Measurements from ENCODE around the gene BAZ2A.

The BAZ2A gene

DNA sequence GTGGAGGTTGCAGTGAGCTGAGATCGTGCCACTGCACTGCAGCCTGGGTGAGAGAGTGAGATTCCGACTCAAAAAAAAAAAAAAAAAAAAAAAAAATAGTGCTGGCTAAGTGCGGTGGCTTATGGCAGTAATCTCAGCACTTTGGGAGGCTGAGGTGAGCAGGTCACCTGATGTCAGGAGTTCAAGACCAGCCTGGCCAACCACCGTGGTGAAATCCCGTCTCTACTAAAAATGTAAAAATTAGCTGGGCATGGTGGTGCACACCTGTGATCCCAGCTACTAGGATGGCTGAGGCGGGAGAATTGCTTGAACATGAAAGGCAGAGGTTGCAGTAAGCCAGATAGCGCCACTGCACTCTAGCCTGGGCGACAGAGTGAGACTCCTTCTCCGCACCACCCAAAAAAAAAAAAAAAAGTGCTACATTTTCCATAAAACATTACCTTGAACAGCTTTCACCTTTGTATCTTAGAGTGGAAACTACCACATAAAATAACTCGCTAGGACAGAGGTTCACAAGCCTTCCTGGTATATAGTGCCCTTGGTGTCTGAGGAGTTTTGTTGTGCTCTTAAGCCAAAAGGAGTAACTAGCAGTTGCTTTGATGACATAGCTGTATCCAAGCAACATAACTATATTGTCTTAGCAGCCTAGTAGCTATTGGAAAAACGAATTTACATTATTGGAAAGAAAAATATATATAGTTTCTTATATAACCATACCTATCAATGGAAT lies 46.9 kb upstream of the BAZ2A start:
- Histone ChIP-seq H3K27me3 (ENCODE audit: insufficient read depth, poor library complexity, severe bottlenecking) (no peaks in the 10 kb centered on the region), H3K4me3 (replicated peaks; ENCODE audit: insufficient read depth, low read length) (no peak overlapping the region), H3K27ac (replicated peaks) (peak overlapping the region; percentile 54)
- TF ChIP-seq, protein P1, sequence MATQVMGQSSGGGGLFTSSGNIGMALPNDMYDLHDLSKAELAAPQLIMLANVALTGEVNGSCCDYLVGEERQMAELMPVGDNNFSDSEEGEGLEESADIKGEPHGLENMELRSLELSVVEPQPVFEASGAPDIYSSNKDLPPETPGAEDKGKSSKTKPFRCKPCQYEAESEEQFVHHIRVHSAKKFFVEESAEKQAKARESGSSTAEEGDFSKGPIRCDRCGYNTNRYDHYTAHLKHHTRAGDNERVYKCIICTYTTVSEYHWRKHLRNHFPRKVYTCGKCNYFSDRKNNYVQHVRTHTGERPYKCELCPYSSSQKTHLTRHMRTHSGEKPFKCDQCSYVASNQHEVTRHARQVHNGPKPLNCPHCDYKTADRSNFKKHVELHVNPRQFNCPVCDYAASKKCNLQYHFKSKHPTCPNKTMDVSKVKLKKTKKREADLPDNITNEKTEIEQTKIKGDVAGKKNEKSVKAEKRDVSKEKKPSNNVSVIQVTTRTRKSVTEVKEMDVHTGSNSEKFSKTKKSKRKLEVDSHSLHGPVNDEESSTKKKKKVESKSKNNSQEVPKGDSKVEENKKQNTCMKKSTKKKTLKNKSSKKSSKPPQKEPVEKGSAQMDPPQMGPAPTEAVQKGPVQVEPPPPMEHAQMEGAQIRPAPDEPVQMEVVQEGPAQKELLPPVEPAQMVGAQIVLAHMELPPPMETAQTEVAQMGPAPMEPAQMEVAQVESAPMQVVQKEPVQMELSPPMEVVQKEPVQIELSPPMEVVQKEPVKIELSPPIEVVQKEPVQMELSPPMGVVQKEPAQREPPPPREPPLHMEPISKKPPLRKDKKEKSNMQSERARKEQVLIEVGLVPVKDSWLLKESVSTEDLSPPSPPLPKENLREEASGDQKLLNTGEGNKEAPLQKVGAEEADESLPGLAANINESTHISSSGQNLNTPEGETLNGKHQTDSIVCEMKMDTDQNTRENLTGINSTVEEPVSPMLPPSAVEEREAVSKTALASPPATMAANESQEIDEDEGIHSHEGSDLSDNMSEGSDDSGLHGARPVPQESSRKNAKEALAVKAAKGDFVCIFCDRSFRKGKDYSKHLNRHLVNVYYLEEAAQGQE (IDR thresholded peaks at IDR 0.05; ENCODE audit: insufficient replicate concordance, low read depth), result no peak
- TF ChIP-seq POLR2AphosphoS5 (IDR thresholded peaks at IDR 0.05; ENCODE audit: low read depth) (no peak), GABPA (IDR thresholded peaks at IDR 0.05; ENCODE audit: low read depth) (no peak), SPI1 (IDR thresholded peaks at IDR 0.05; ENCODE audit: borderline replicate concordance, low read depth) (no peak)
- TF ChIP-seq, protein P2, sequence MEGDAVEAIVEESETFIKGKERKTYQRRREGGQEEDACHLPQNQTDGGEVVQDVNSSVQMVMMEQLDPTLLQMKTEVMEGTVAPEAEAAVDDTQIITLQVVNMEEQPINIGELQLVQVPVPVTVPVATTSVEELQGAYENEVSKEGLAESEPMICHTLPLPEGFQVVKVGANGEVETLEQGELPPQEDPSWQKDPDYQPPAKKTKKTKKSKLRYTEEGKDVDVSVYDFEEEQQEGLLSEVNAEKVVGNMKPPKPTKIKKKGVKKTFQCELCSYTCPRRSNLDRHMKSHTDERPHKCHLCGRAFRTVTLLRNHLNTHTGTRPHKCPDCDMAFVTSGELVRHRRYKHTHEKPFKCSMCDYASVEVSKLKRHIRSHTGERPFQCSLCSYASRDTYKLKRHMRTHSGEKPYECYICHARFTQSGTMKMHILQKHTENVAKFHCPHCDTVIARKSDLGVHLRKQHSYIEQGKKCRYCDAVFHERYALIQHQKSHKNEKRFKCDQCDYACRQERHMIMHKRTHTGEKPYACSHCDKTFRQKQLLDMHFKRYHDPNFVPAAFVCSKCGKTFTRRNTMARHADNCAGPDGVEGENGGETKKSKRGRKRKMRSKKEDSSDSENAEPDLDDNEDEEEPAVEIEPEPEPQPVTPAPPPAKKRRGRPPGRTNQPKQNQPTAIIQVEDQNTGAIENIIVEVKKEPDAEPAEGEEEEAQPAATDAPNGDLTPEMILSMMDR (IDR thresholded peaks at IDR 0.05; ENCODE audit: insufficient read depth, low read length), result no peak
- DNase-seq (ENCODE audit: low read depth in 1 of 2, low spot score in 1 of 2), result no peak

DNA sequence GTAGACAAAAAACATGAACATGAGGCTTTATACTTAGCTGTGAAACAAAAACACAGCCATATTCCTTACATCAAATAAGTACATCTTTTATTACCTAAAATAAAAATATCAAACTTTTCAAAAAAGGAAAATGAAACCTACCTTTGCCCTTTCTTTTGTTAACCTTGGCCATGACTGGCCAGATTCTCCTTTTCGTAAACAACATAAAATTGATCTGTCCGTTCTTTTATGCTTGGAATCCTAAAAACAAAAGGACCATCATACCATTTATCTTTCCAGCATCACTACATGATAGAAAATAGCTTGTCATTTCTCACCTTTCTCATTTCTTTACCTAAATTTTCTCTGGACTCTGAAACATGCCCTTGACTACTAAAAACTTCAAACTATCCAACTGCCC lies 41.5 kb upstream of the BAZ2A start:
- TF ChIP-seq GABPA (IDR thresholded peaks at IDR 0.05; ENCODE audit: low read depth) (no peak), POLR2AphosphoS5 (IDR thresholded peaks at IDR 0.05; ENCODE audit: low read depth) (no peak), SPI1 (IDR thresholded peaks at IDR 0.05; ENCODE audit: borderline replicate concordance, low read depth) (no peak)
- TF ChIP-seq, protein P1 (IDR thresholded peaks at IDR 0.05; ENCODE audit: insufficient replicate concordance, low read depth), result no peak
- TF ChIP-seq, protein P2 (IDR thresholded peaks at IDR 0.05; ENCODE audit: insufficient read depth, low read length), result no peak
- no peak for DNase-seq (ENCODE audit: low read depth in 1 of 2, low spot score in 1 of 2)
- no peak overlapping the region for H3K27ac ChIP-seq (replicated peaks)
- H3K27me3 ChIP-seq (ENCODE audit: insufficient read depth, poor library complexity, severe bottlenecking), result no peaks in the 10 kb centered on the region
- no peak overlapping the region for H3K4me3 ChIP-seq (replicated peaks; ENCODE audit: insufficient read depth, low read length)

DNA sequence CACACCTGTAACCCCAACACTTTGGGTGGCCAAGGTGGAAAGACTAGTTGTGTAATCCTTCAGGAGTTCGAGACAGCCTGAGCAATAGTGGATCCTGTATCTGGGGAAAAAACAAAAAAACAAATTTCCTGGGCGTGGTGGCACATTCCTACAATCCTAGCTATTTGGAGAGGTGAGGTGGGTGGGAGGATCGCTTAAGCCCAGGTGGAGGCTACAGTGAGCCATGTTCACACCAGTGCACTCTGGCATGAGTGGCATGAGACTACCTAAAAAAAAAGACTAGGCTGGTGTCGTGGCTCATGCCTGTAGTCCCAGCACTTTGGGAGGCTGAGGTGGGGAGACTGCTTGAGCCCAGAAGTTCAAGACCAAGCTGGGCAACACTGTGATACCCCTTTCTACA lies 40.7 kb upstream of the BAZ2A start:
- Histone ChIP-seq H3K4me3 (replicated peaks; ENCODE audit: insufficient read depth, low read length) (no peak overlapping the region), H3K27me3 (ENCODE audit: insufficient read depth, poor library complexity, severe bottlenecking) (no peaks in the 10 kb centered on the region), H3K27ac (replicated peaks) (no peak overlapping the region)
- TF ChIP-seq, protein P1 (IDR thresholded peaks at IDR 0.05; ENCODE audit: insufficient replicate concordance, low read depth), result no peak
- TF ChIP-seq POLR2AphosphoS5 (IDR thresholded peaks at IDR 0.05; ENCODE audit: low read depth) (no peak), GABPA (IDR thresholded peaks at IDR 0.05; ENCODE audit: low read depth) (no peak)
- TF ChIP-seq, protein P2 (IDR thresholded peaks at IDR 0.05; ENCODE audit: insufficient read depth, low read length), result no peak
- DNase-seq (ENCODE audit: low read depth in 1 of 2, low spot score in 1 of 2), result no peak

All from HL-60 (cell line).